Mesenchymal stem cell (in vitro differentiated cells and primary cell): ENCODE measurements around the gene TRMT11.
A peak's percentile ranks its signal among the peaks of the same experiment; 100 is the strongest.

Experiments used
- DNase-seq: peaks from one replicate; pipeline ENCODE4 v3.0.0-alpha.2; 2013
- H2AFZ ChIP-seq: one replicate; pipeline ENCODE4 v1.6.1; 2013; ENCODE audit warnings: low read depth, mild to moderate bottlenecking, control low read depth, inconsistent platforms, low read length, moderate library complexity
- H2AK5ac ChIP-seq: 2 replicates; pipeline ENCODE4 v1.6.1; 2013; ENCODE audit warnings: low read length, moderate library complexity, mild to moderate bottlenecking, inconsistent platforms; ENCODE audit not compliant: severe bottlenecking
- H2BK120ac ChIP-seq: one replicate; pipeline ENCODE4 v1.6.1; 2013; ENCODE audit warnings: low read depth, mild to moderate bottlenecking, inconsistent platforms, low read length, moderate library complexity
- H2BK12ac ChIP-seq, 2 experiments: one replicate each; pipeline ENCODE4 v1.6.1; 2013; ENCODE audit warnings: inconsistent platforms in 2 of 2, low read length in 2 of 2, mild to moderate bottlenecking in 2 of 2, moderate library complexity in 2 of 2, control low read depth in 1 of 2
- H2BK15ac ChIP-seq: one replicate; pipeline ENCODE4 v1.6.1; 2013; ENCODE audit warnings: mild to moderate bottlenecking, low read depth, inconsistent platforms; ENCODE audit not compliant: poor library complexity, severe bottlenecking
- H2BK5ac ChIP-seq: 2 replicates; pipeline ENCODE4 v1.6.1; 2013; ENCODE audit warnings: low read depth, mild to moderate bottlenecking, low read length, control low read depth, inconsistent platforms; ENCODE audit not compliant: poor library complexity, severe bottlenecking
- H3K14ac ChIP-seq, 2 experiments: one replicate each; pipeline ENCODE4 v1.6.1; 2013; ENCODE audit warnings: inconsistent platforms in 2 of 2, low read length in 2 of 2, control low read depth in 1 of 2, mild to moderate bottlenecking in 1 of 2, moderate library complexity in 1 of 2
- H3K18ac ChIP-seq, 2 experiments: one replicate each; pipeline ENCODE4 v1.6.1; 2013; ENCODE audit warnings: inconsistent platforms in 2 of 2, low read length in 2 of 2, control low read depth in 1 of 2, low read depth in 1 of 2, mild to moderate bottlenecking in 1 of 2
- H3K23ac ChIP-seq, 2 experiments: one replicate each; pipeline ENCODE4 v1.6.1; 2013; ENCODE audit warnings: inconsistent platforms in 2 of 2, low read length in 2 of 2, mild to moderate bottlenecking in 2 of 2, moderate library complexity in 2 of 2, control low read depth in 1 of 2
- H3K27ac ChIP-seq: 2 replicates; pipeline ENCODE4 v1.5.1; 2013; ENCODE audit warnings: mild to moderate bottlenecking, moderate library complexity, low read length, control low read depth, inconsistent platforms; ENCODE audit not compliant: poor library complexity, severe bottlenecking
- H3K27me3 ChIP-seq, 2 experiments: 2 replicates each; pipeline versions ENCODE4 v1.6.1 to v1.7.0; 2013; ENCODE audit warnings: low read length in 2 of 2, mild to moderate bottlenecking in 2 of 2, moderate library complexity in 2 of 2, control low read depth in 1 of 2, inconsistent platforms in 1 of 2; ENCODE audit not compliant: control insufficient read depth in 1 of 2, insufficient read depth in 1 of 2
- H3K36me3 ChIP-seq, 2 experiments: 2 replicates each; pipeline versions ENCODE4 v1.6.1 to v1.7.0; 2013; ENCODE audit warnings: low read length in 2 of 2, control low read depth in 1 of 2, inconsistent platforms in 1 of 2, low read depth in 1 of 2, mild to moderate bottlenecking in 1 of 2; ENCODE audit not compliant: insufficient read depth in 2 of 2, control insufficient read depth in 1 of 2
- H3K4ac ChIP-seq, 2 experiments: one replicate each; pipeline ENCODE4 v1.6.1; 2013; ENCODE audit warnings: inconsistent platforms in 2 of 2, low read length in 2 of 2, mild to moderate bottlenecking in 2 of 2, moderate library complexity in 2 of 2, control low read depth in 1 of 2, low read depth in 1 of 2
- H3K4me1 ChIP-seq: 2 replicates; pipeline ENCODE4 v1.6.1; 2013; ENCODE audit warnings: low read depth, low read length, control low read depth; ENCODE audit not compliant: control insufficient read depth, insufficient read depth
- H3K4me2 ChIP-seq: 2 replicates; pipeline ENCODE4 v1.6.1; 2013; ENCODE audit warnings: low read length, mild to moderate bottlenecking, inconsistent platforms; ENCODE audit not compliant: poor library complexity, severe bottlenecking
- H3K4me3 ChIP-seq, 2 experiments: 2 replicates each; pipeline versions ENCODE4 v1.5.1 to v1.7.0; 2013; ENCODE audit warnings: low read length in 2 of 2, mild to moderate bottlenecking in 2 of 2, control low read depth in 1 of 2, low read depth in 1 of 2; ENCODE audit not compliant: insufficient read depth in 1 of 2
- H3K79me1 ChIP-seq: replicated peaks from 2 replicates; pipeline ENCODE4 v1.6.1; 2013; ENCODE audit warnings: mild to moderate bottlenecking, control low read depth, low read length, inconsistent platforms; ENCODE audit not compliant: poor library complexity, severe bottlenecking
- H3K9ac ChIP-seq: 2 replicates; pipeline ENCODE4 v1.7.0; 2013; ENCODE audit warnings: mild to moderate bottlenecking, low read length, moderate library complexity
- H3K9me3 ChIP-seq: 2 replicates; pipeline ENCODE4 v1.7.0; 2013; ENCODE audit warnings: mild to moderate bottlenecking, low read length; ENCODE audit not compliant: control insufficient read depth
- H4K8ac ChIP-seq: one replicate; pipeline ENCODE4 v1.6.1; 2013; ENCODE audit warnings: inconsistent platforms, mild to moderate bottlenecking, low read length, moderate library complexity
- H4K91ac ChIP-seq: one replicate; pipeline ENCODE4 v1.6.1; 2013; ENCODE audit warnings: mild to moderate bottlenecking, low read length, inconsistent platforms
- WGBS: methylation state at CpG from one replicate; pipeline ENCODE4 v1.1.7; 2013; ENCODE audit warnings: mixed read lengths; 5-methylcytosine and 5-hydroxymethylcytosine counted together

Gene TRMT11

GRCh38 chr6:125981571-125982185 is 4.7 kb upstream of the TRMT11 start:
- WGBS = 100% methylated on average over 1 of the region's 2 CpGs
- Histone ChIP-seq H4K91ac (no peak overlapping the region), H3K14ac (no peak overlapping the region), H3K27ac (no peak overlapping the region), H3K9me3 (no peaks in the 10 kb centered on the region), H2BK15ac (no peak overlapping the region), H3K27me3 (no peaks in the 10 kb centered on the region), H2AFZ (no peak overlapping the region), H2BK5ac (no peak overlapping the region), H3K79me1 (peaks cover 5% of the 10 kb centered on the region), H2AK5ac (no peak overlapping the region), H2BK12ac (no peak overlapping the region), H4K8ac (no peak overlapping the region), H3K4me1 (peaks cover 1% of the 10 kb centered on the region), H3K18ac (no peak overlapping the region), H3K4me2 (no peak overlapping the region), H3K9ac (no peak overlapping the region), H3K4me3 (no peak overlapping the region), H2BK120ac (no peak overlapping the region), H3K36me3 (peaks cover 0 to 7% of the 10 kb centered on the region in 2 experiments), H3K4ac (no peak overlapping the region), H3K23ac (no peak overlapping the region)
- no peak for DNase-seq

- H3K23ac ChIP-seq = no peak overlapping the region
- H3K79me1 ChIP-seq = peaks cover 8% of the 10 kb centered on the region
- H3K27ac ChIP-seq = peak overlapping the region; percentile 49
- no peak overlapping the region for H2BK120ac ChIP-seq
- no peak overlapping the region for H3K18ac ChIP-seq
- H3K4me3 ChIP-seq = peak overlapping the region in 1 of 2 experiments; percentile 10
- H3K36me3 ChIP-seq = peaks cover 0 to 4% of the 10 kb centered on the region in 2 experiments
- H3K4me2 ChIP-seq = no peak overlapping the region
- H3K4ac ChIP-seq = no peak overlapping the region
- H4K8ac ChIP-seq = no peak overlapping the region
- H2BK12ac ChIP-seq = no peak overlapping the region
- H3K27me3 ChIP-seq = no peaks in the 10 kb centered on the region
- H4K91ac ChIP-seq = no peak overlapping the region
- peak overlapping the region; percentile 61 for H3K9ac ChIP-seq
- peak; percentile 66 for DNase-seq
- WGBS = 60% methylated on average over 2 of the region's 4 CpGs
- peaks cover 1% of the 10 kb centered on the region for H3K4me1 ChIP-seq
- H2BK15ac ChIP-seq = no peak overlapping the region
- no peak overlapping the region for H2BK5ac ChIP-seq
- no peak overlapping the region for H2AK5ac ChIP-seq
- H3K9me3 ChIP-seq = no peaks in the 10 kb centered on the region
- no peak overlapping the region for H3K14ac ChIP-seq
- no peak overlapping the region for H2AFZ ChIP-seq
These were observed 2.9 kb upstream of the TRMT11 start for GRCh38 chr6:125983246-125983945.

- Histone ChIP-seq H2BK15ac (no peak overlapping the region), H3K4me3 (no peak overlapping the region), H3K79me1 (peaks cover 9% of the 10 kb centered on the region), H4K8ac (no peak overlapping the region), H2BK120ac (no peak overlapping the region), H3K23ac (no peak overlapping the region), H3K9me3 (no peaks in the 10 kb centered on the region), H3K9ac (peak overlapping the region; percentile 61), H3K27me3 (no peaks in the 10 kb centered on the region), H3K36me3 (peaks cover 0 to 4% of the 10 kb centered on the region in 2 experiments), H3K4me1 (peaks cover 1% of the 10 kb centered on the region), H3K4me2 (no peak overlapping the region), H3K4ac (no peak overlapping the region), H3K14ac (no peak overlapping the region), H2BK12ac (no peak overlapping the region), H2AFZ (no peak overlapping the region), H2BK5ac (no peak overlapping the region), H3K27ac (no peak overlapping the region), H3K18ac (no peak overlapping the region), H2AK5ac (no peak overlapping the region), H4K91ac (no peak overlapping the region)
- DNase-seq = peak; percentile 60
- 90% methylated on average over 2 of the region's 2 CpGs for WGBS
These were observed 2.0 kb upstream of the TRMT11 start for GRCh38 chr6:125984311-125984710.

- H3K4me3 ChIP-seq = peak overlapping the region in 1 of 2 experiments; percentile 98
- no peak overlapping the region for H2BK5ac ChIP-seq
- no peak overlapping the region for H3K23ac ChIP-seq
- H3K14ac ChIP-seq = no peak overlapping the region
- H3K36me3 ChIP-seq = peaks cover 0 to 4% of the 10 kb centered on the region in 2 experiments
- H4K8ac ChIP-seq = no peak overlapping the region
- H3K4me2 ChIP-seq = peak overlapping the region; percentile 18
- no peak overlapping the region for H4K91ac ChIP-seq
- H3K79me1 ChIP-seq = peaks cover 12% of the 10 kb centered on the region
- H3K27ac ChIP-seq = no peak overlapping the region
- no peak overlapping the region for H3K18ac ChIP-seq
- H3K4ac ChIP-seq = no peak overlapping the region
- no peak overlapping the region for H2BK15ac ChIP-seq
- peak overlapping the region; percentile 93 for H3K9ac ChIP-seq
- peak overlapping the region; percentile 22 for H2AK5ac ChIP-seq
- H3K9me3 ChIP-seq = no peaks in the 10 kb centered on the region
- H3K27me3 ChIP-seq = no peaks in the 10 kb centered on the region
- 79% methylated on average over 2 of the region's 4 CpGs for WGBS
- no peak for DNase-seq
- no peak overlapping the region for H2BK120ac ChIP-seq
- no peak overlapping the region for H2BK12ac ChIP-seq
- peaks cover 1% of the 10 kb centered on the region for H3K4me1 ChIP-seq
- no peak overlapping the region for H2AFZ ChIP-seq
These were observed 818 bp upstream of the TRMT11 start for GRCh38 chr6:125985522-125985921.
